SW480 (cell line): Measurements from ENCODE around the gene XKR3.
"Not testable (repeated sequence)": the region's sequence is repeated elsewhere in the genome, so short reads cannot be mapped to it uniquely, and the experiment has no call there.

Source experiments
- DNase-seq: peaks from one replicate; pipeline ENCODE4 v3.0.0-alpha.2; 2016; ENCODE audit warnings: low spot score

XKR3 gene

GRCh38 chr22:16804882-16805281 is 20.3 kb downstream of the XKR3 start:
- no peak for DNase-seq

GRCh38 chr22:16803255-16803917 is 21.8 kb downstream of the XKR3 start:
- no peak for DNase-seq

GRCh38 chr22:16801571-16801970 is 23.6 kb downstream of the XKR3 start:
- no peak for DNase-seq

- DNase-seq = no peak
Observed at GRCh38 chr22:16801088-16801487, 24.1 kb downstream of the XKR3 start.

GRCh38 chr22:16800358-16800757 is 24.9 kb downstream of the XKR3 start:
- no peak for DNase-seq

GRCh38 chr22:16795504-16795903 is 29.7 kb downstream of the XKR3 start:
- DNase-seq = not testable (repeated sequence)

GRCh38 chr22:16793831-16794230 is 31.4 kb downstream of the XKR3 start:
- no peak for DNase-seq

- no peak for DNase-seq
Observed at GRCh38 chr22:16789860-16790493, 35.2 kb downstream of the XKR3 start.

GRCh38 chr22:16783930-16784354 is 41.3 kb downstream of the XKR3 start:
- peak; percentile 28 for DNase-seq

- no peak for DNase-seq
Observed at GRCh38 chr22:16783453-16783852, 41.8 kb downstream of the XKR3 start.

GRCh38 chr22:16781764-16782329 is 43.4 kb downstream of the XKR3 start:
- DNase-seq = no peak

- no peak for DNase-seq
Observed at GRCh38 chr22:16781074-16781763, 44.0 kb downstream of the XKR3 start.

- DNase-seq = no peak
Observed at GRCh38 chr22:16777284-16777924, 47.8 kb downstream of the XKR3 start.

GRCh38 chr22:16776080-16776479 is 49.1 kb downstream of the XKR3 start:
- no peak for DNase-seq

GRCh38 chr22:16774911-16775500 is 50.2 kb downstream of the XKR3 start:
- no peak for DNase-seq

GRCh38 chr22:16771569-16771968 is 53.6 kb downstream of the XKR3 start:
- DNase-seq = not testable (repeated sequence)

- DNase-seq = not testable (repeated sequence)
Observed at GRCh38 chr22:16767927-16768326, 57.3 kb downstream of the XKR3 start.

- not testable (repeated sequence) for DNase-seq
Observed at GRCh38 chr22:16762224-16762623, 63.0 kb downstream of the XKR3 start.

- not testable (repeated sequence) for DNase-seq
Observed at GRCh38 chr22:16760416-16760815, 64.8 kb downstream of the XKR3 start.

- DNase-seq = not testable (repeated sequence)
Observed at GRCh38 chr22:16749282-16749681, 75.9 kb downstream of the XKR3 start.

- not testable (repeated sequence) for DNase-seq
Observed at GRCh38 chr22:16748160-16748929, 76.9 kb downstream of the XKR3 start.
